Endothelial cell (in vitro differentiated cells): ENCODE data around the gene C6orf89. TPM values are rescaled to one million over a fixed set of nuclear protein-coding genes. Genes with fewer than 3 reads are reported as not detected.

Experiments used
- DNase-seq: peaks from one replicate; pipeline ENCODE4 v3.0.0; 2021; ENCODE audit warnings: low spot score
- H3K27ac Mint-ChIP-seq: one replicate; pipeline ENCODE4 v1.8.0; 2021; ENCODE audit warnings: mixed read lengths, inconsistent platforms; ENCODE audit not compliant: unreplicated experiment
- H3K27me3 Mint-ChIP-seq: one replicate; pipeline ENCODE4 v1.8.0; 2021; ENCODE audit warnings: mild to moderate bottlenecking, moderate library complexity, mixed read lengths, inconsistent platforms; ENCODE audit not compliant: unreplicated experiment
- H3K36me3 Mint-ChIP-seq: one replicate; pipeline ENCODE4 v1.8.0; 2021; ENCODE audit warnings: mild to moderate bottlenecking, low read depth, mixed read lengths, inconsistent platforms; ENCODE audit not compliant: unreplicated experiment
- H3K4me1 Mint-ChIP-seq: one replicate; pipeline ENCODE4 v1.8.0; 2021; ENCODE audit warnings: mild to moderate bottlenecking, mixed read lengths, inconsistent platforms; ENCODE audit not compliant: unreplicated experiment
- H3K4me3 Mint-ChIP-seq: one replicate; pipeline ENCODE4 v1.8.0; 2021; ENCODE audit warnings: mild to moderate bottlenecking, mixed read lengths, inconsistent platforms; ENCODE audit not compliant: unreplicated experiment
- H3K9me3 Mint-ChIP-seq: one replicate; pipeline ENCODE4 v1.8.0; 2021; ENCODE audit warnings: mixed read lengths, inconsistent platforms; ENCODE audit not compliant: unreplicated experiment
- total RNA-seq: library from RNA; stranded (reverse); fragmentation: NEBNext Ultra II Directional; extraction: Animal tissue kit (Norgen Biotek cat#: 25700); gene quantifications from one replicate; pipeline ENCODE4 v1.2.1, GENCODE V29; 2021; ENCODE audit not compliant: unreplicated experiment
- TF ChIP-seq, protein P1 (sequence below): fragments of 200-600 bp; sonication (generic); IDR thresholded peaks from one replicate; pipeline ENCODE4 v1.5.0; 2021; ENCODE audit warnings: antibody characterized with exemption; ENCODE audit not compliant: unreplicated experiment

C6orf89 gene
- total RNA-seq, 1 donor from 2014 or later, result 43.2 TPM

DNA sequence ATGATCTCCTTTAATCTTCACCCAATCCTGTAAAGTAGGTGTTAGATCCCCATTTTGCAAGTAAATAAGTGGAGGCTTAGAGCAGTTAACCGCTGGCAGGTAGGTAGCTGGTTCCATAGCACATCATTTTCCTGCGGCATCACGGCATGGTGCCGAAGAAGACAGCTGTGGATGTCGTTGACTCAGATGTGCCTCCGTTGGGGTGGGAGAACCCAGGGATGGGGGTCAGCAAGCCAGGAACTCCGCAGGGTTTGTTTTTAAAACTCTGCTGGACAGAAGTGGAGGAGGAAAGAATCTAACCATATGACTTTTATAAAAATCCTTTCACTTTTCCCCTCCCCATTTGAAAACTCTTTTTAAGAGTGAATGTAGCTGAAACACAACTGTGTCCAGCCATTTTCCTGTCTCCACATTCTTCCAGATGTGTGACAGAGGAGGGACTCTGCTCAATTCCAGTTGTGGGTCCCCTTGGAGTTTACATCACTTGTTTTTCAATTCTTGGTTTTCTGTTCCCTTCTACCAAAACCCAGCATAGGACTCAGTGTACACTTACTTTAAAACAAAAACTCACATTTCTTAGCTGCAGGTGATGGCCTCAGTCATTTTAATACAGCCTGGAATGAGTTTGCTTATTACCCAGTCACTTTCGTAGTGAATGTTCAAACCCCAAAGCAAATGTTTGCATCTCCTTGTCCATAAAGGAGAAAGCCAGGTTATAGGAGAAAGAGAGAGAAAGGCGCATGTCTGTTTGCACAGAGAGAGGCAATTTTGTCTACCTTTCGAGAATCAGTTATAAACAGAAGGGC lies 41.2 kb downstream of the C6orf89 start:
- TF ChIP-seq, protein P1, sequence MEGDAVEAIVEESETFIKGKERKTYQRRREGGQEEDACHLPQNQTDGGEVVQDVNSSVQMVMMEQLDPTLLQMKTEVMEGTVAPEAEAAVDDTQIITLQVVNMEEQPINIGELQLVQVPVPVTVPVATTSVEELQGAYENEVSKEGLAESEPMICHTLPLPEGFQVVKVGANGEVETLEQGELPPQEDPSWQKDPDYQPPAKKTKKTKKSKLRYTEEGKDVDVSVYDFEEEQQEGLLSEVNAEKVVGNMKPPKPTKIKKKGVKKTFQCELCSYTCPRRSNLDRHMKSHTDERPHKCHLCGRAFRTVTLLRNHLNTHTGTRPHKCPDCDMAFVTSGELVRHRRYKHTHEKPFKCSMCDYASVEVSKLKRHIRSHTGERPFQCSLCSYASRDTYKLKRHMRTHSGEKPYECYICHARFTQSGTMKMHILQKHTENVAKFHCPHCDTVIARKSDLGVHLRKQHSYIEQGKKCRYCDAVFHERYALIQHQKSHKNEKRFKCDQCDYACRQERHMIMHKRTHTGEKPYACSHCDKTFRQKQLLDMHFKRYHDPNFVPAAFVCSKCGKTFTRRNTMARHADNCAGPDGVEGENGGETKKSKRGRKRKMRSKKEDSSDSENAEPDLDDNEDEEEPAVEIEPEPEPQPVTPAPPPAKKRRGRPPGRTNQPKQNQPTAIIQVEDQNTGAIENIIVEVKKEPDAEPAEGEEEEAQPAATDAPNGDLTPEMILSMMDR, result no peak
- H3K9me3 Mint-ChIP-seq, result no peaks in the 10 kb centered on the region
- H3K4me3 Mint-ChIP-seq, result no peak overlapping the region
- peaks cover 1% of the 10 kb centered on the region for H3K27me3 Mint-ChIP-seq
- no peak overlapping the region for H3K27ac Mint-ChIP-seq
- H3K4me1 Mint-ChIP-seq, result no peaks in the 10 kb centered on the region
- no peak for DNase-seq
- H3K36me3 Mint-ChIP-seq, result peaks cover 6% of the 10 kb centered on the region

DNA sequence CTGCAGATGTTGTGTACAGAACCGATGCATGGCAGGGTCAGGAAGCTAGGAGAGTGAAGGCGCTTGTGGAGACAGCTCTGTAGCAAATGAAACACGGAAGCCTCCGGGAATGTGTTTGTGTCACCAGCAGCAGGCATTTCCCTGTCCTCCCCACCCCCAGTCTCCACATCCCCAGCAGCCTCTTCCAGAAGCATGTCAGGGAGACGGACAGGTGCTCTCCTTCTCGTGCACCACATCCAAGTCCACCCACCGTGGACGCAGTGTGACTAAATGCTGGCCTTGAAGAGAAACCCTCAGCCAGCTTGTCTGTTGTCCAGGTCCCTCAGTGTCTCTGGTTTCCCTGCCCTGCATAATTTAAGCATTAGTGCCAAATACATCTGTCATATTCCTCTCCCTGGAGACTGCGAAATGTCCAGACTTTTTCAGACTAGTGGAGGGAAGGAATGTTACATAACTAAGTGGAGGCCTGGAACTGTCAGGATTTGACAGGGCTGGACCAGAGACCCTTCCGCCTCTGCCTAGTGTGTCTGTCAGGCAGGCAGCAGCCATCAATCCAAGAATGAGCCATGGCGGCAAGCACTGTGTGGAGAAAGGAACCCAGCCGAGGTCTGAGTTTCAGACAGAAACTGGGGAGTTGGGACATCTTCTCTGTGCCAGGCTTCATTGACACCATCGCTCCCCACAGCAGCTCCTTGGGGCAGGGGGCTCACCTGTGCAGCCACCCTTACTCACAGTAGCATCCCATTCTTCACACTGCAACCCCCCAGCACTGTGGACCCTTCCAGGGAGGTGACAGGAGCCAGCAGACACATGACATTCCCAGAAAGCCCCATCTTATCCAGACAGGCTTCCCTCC lies 42.2 kb downstream of the C6orf89 start:
- no peaks in the 10 kb centered on the region for H3K4me1 Mint-ChIP-seq
- DNase-seq, result no peak
- peaks cover 6% of the 10 kb centered on the region for H3K36me3 Mint-ChIP-seq
- no peaks in the 10 kb centered on the region for H3K9me3 Mint-ChIP-seq
- H3K27me3 Mint-ChIP-seq, result peaks cover 1% of the 10 kb centered on the region
- H3K27ac Mint-ChIP-seq, result no peak overlapping the region
- TF ChIP-seq, protein P1, result no peak
- H3K4me3 Mint-ChIP-seq, result no peak overlapping the region

DNA sequence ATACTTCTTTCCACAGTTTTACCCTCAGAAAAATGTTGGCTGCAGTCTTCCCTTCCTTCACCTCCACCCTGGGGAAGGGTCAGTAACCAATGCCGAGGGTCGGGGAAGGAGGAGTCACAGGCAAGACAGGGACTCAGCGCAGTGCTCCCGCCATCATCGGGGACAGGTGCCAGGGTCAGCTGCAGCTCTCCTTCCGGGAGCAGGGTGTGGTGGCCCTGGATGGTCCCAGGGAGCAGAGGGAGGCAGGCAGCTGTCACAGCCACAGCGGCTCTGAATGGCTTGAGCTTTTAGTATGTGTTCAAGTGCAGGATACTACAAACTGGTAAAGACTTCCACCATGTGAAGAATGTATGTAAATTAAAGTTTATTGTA lies 42.8 kb downstream of the C6orf89 start:
- TF ChIP-seq, protein P1, result no peak
- peaks cover 6% of the 10 kb centered on the region for H3K36me3 Mint-ChIP-seq
- H3K27me3 Mint-ChIP-seq, result peaks cover 1% of the 10 kb centered on the region
- H3K4me1 Mint-ChIP-seq, result no peaks in the 10 kb centered on the region
- H3K27ac Mint-ChIP-seq, result no peak overlapping the region
- no peaks in the 10 kb centered on the region for H3K9me3 Mint-ChIP-seq
- no peak for DNase-seq
- H3K4me3 Mint-ChIP-seq, result no peak overlapping the region

GRCh38 chr6:36929152-36929551 lies 43.4 kb downstream of the C6orf89 start:
- Mint-ChIP-seq H3K36me3 (peaks cover 5% of the 10 kb centered on the region), H3K4me1 (no peaks in the 10 kb centered on the region), H3K27me3 (no peaks in the 10 kb centered on the region), H3K4me3 (peak overlapping the region; percentile 18), H3K9me3 (no peaks in the 10 kb centered on the region), H3K27ac (no peak overlapping the region)
- TF ChIP-seq, protein P1, result no peak
- DNase-seq, result no peak

GRCh38 chr6:36929607-36930006 lies 43.9 kb downstream of the C6orf89 start:
- Mint-ChIP-seq H3K4me1 (no peaks in the 10 kb centered on the region), H3K36me3 (peaks cover 3% of the 10 kb centered on the region), H3K27me3 (no peaks in the 10 kb centered on the region), H3K4me3 (peak overlapping the region; percentile 18), H3K9me3 (no peaks in the 10 kb centered on the region), H3K27ac (no peak overlapping the region)
- TF ChIP-seq, protein P1, result no peak
- no peak for DNase-seq
